H54 (cell line): ENCODE measurements around the gene MDFI.

Experiments used
- DNase-seq: peaks from one replicate; pipeline ENCODE4 v3.0.0; 2011; ENCODE audit warnings: low spot score, mixed read lengths; ENCODE audit not compliant: insufficient read length
- FAIRE-seq: peaks from 3 replicates; lab custom pipeline; 2011; peaks lifted over from hg19 to GRCh38; lab: Jason Lieb, UNC
- POLR2A ChIP-seq: IDR thresholded peaks from 2 replicates; pipeline ENCODE4 v1.6.1; 2011; ENCODE audit warnings: low read depth, mild to moderate bottlenecking, low read length

Gene MDFI

GRCh38 chr6:41638002-41638934 is at the start of gene MDFI:
Gene MDFI (plus strand): TSS chr6:41638468. CDS start chr6:41638750, 282 bp downstream.
- FAIRE-seq (no peak), DNase-seq (no peak)
- TF ChIP-seq POLR2A, result no peak

DNA sequence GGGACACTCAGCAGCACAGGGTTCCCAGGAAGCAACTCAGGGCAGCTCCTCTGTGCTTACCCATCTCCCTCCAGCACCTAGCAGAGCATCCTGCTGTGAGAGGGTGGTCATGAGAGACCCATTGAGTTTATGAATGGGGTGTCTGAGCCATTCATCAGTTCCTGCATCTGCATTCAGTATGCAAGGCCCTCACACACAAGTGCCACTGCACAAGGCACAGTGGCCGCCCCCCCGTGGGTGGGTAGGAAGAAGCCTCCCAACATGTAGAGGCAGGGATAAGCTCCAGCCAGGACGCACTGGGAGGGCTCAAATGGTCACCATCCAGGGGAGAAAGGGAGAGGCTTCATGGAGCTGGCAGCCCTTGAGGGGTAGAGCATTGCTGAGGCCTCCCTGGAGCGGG is 49.0 kb upstream of the MDFI start:
- no peak for TF ChIP-seq POLR2A
- no peak for DNase-seq
- FAIRE-seq, result no peak

- TF ChIP-seq POLR2A, result no peak
- FAIRE-seq (no peak), DNase-seq (no peak)
These were observed 48.3 kb upstream of the MDFI start for GRCh38 chr6:41589636-41590622.

- FAIRE-seq (no peak), DNase-seq (no peak)
- no peak for TF ChIP-seq POLR2A
These were observed 47.1 kb upstream of the MDFI start for GRCh38 chr6:41591122-41591521.

GRCh38 chr6:41591859-41592502 is 46.3 kb upstream of the MDFI start:
- peak; percentile 84 for DNase-seq
- no peak for TF ChIP-seq POLR2A
- peak; percentile 41 for FAIRE-seq

DNA sequence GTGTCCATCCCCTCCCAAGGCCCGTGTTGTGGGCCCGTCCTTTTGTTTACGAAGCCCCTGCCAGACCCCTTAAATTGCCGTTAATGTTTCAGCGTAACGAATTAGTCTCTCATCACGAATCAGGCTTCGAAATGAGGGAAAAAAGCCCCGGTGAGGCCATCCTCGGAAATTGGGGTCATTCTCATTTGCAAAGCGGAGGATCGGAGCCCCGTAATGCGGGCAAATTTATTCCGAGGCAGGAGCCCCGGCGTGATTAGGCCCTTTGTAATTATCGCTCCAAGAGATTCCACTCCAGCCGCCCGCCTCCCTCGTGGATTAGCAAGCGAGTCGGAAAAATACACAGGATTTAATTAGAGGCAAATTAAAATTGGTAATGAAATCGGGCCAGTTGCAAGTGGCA is 44.9 kb upstream of the MDFI start:
- DNase-seq, result no peak
- FAIRE-seq, result no peak
- TF ChIP-seq POLR2A, result no peak

GRCh38 chr6:41593839-41594238 is 44.4 kb upstream of the MDFI start:
- TF ChIP-seq POLR2A, result no peak
- FAIRE-seq (no peak), DNase-seq (no peak)

GRCh38 chr6:41594326-41594725 is 43.9 kb upstream of the MDFI start:
- FAIRE-seq, result no peak
- DNase-seq, result no peak
- TF ChIP-seq POLR2A, result no peak

DNA sequence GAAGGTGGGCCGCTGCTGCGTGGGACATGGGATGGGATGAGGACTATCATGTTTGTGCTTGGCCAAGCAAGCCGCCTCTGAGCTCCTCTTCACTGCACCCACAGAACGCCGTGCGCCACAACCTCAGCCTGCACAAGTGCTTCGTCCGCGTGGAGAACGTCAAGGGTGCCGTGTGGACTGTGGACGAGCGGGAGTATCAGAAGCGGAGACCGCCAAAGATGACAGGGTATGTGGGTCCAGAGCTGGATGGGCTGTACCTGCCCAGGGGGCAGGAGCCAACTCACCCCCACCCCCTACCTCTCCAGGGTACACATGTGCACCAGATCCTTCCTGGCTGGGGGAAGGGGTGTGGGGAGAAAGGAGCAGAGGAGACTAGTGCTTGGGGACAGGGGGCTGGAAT is 43.5 kb upstream of the MDFI start:
- DNase-seq (no peak), FAIRE-seq (no peak)
- no peak for TF ChIP-seq POLR2A

- no peak for TF ChIP-seq POLR2A
- DNase-seq, result no peak
- no peak for FAIRE-seq
These were observed 43.1 kb upstream of the MDFI start for GRCh38 chr6:41595166-41595565.

DNA sequence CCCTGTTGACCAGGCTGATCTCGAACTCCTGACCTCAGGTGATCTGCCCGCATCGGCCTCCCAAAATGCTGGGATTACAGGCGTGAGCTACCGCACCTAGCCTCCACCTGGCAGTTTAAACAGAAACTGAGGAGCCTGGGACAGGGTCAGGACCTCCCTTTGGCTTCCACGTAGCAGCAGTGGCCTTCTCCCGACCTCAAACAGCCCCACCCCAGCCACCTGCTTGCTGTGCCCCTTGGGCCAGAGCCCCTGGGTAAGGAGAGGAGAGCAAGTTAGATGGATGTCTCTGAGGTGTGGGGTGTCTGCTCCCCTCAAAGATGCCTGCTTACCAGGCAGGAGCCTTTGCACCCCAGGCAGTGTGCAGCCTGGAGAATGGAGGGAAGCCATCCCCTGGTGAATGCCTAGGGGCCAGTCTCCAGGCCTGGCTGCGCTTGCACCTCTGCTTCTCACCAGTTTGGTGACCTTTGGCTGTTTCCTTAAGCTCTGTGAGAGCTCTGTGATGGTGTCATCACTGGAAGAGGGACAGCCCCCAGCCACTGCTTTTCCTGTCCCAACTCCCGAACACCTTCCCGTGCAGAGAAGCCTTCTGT is 42.1 kb upstream of the MDFI start:
- DNase-seq (no peak), FAIRE-seq (no peak)
- no peak for TF ChIP-seq POLR2A

DNA sequence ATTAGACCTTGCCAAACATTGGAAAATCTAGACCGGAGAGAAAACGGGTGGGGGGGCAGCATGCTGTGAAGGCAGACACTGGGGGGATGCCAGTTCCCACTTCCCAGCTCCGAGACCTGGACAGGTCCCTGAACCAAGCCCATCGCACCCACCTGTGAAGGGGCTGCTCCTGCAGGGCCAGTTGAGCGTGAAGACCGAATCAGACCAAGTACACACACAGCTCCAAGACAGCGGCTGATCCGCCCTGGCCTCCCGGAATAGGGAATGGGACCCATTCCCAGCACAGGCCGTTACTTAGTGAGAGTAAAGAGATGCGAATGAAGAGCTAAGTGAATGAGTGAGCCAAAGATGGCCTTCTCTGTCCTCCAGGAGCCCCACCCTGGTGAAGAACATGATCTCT is 41.5 kb upstream of the MDFI start:
- FAIRE-seq (no peak), DNase-seq (no peak)
- TF ChIP-seq POLR2A, result no peak
